Spleen (tissue), 11 donors: ENCODE results near the gene POLR3GL. TPM values are rescaled to one million over a fixed set of nuclear protein-coding genes. Genes with fewer than 3 reads are reported as not detected.
"Not testable (repeated sequence)": the region's sequence is repeated elsewhere in the genome, so short reads cannot be mapped to it uniquely, and the experiment has no call there.

ENCODE experiments used
- DNase-seq: peaks from one replicate; pipeline ENCODE4 v3.0.0-alpha.2; 2020
- H3K27ac ChIP-seq, 8 donors: fragments of 200-600 bp; sonication (generic) in 7 of 8; 1 replicate in 4 of 8; 2 replicates in 4 of 8; pipeline versions ENCODE4 v1.5.0 to v1.8.0; 2016 to 2021; ENCODE audit warnings: inconsistent platforms in 4 of 8, mild to moderate bottlenecking in 4 of 8, moderate library complexity in 1 of 8
- H3K27me3 ChIP-seq, 7 donors: fragments of 200-600 bp; sonication (generic) in 6 of 7; replicated peaks in 1 of 7; 1 replicate in 4 of 7; 2 replicates in 3 of 7; pipeline versions ENCODE4 v1.5.0 to v1.8.0; 2016 to 2021; ENCODE audit warnings: inconsistent platforms in 3 of 7, mild to moderate bottlenecking in 1 of 7
- H3K36me3 ChIP-seq, 6 donors: fragments of 200-600 bp; sonication (generic) in 5 of 6; 1 replicate in 4 of 6; 2 replicates in 2 of 6; pipeline versions ENCODE4 v1.5.0 to v1.8.0; 2016 to 2021; ENCODE audit warnings: inconsistent platforms in 2 of 6
- H3K4me1 ChIP-seq, 6 donors: fragments of 200-600 bp; sonication (generic) in 5 of 6; 1 replicate in 3 of 6; 2 replicates in 3 of 6; pipeline versions ENCODE4 v1.5.0 to v1.8.0; 2016 to 2021; ENCODE audit warnings: inconsistent platforms in 3 of 6
- H3K4me3 ChIP-seq, 8 donors: fragments of 200-600 bp; sonication (generic) in 7 of 8; 1 replicate in 4 of 8; 2 replicates in 4 of 8; pipeline versions ENCODE4 v1.5.0 to v1.8.0; 2016 to 2021; ENCODE audit warnings: inconsistent platforms in 4 of 8, mild to moderate bottlenecking in 4 of 8, moderate library complexity in 2 of 8
- H3K9me3 ChIP-seq, 8 donors: fragments of 200-600 bp; sonication (generic) in 7 of 8; 1 replicate in 4 of 8; 2 replicates in 4 of 8; pipeline versions ENCODE4 v1.5.0 to v1.8.0; 2016 to 2021; ENCODE audit warnings: inconsistent platforms in 4 of 8
- CTCF ChIP-seq, 11 experiments: fragments of 200-600 bp in 7 of 11; fragments of 450-650 bp in 4 of 11; sonication (generic) in 4 of 11; IDR thresholded peaks in 8 of 11; conservative IDR thresholded peaks in 3 of 11; 1 replicate in 7 of 11; 2 replicates in 4 of 11; pipeline versions ENCODE4 v1.4.0 to v1.8.0; 2016 to 2021; ENCODE audit warnings: antibody characterized with exemption in 11 of 11, inconsistent platforms in 4 of 11, mild to moderate bottlenecking in 1 of 11
- POLR2A ChIP-seq, 3 donors: fragments of 450-650 bp; IDR thresholded peaks; one replicate each; pipeline ENCODE4 v1.5.1; 2017; ENCODE audit warnings: antibody characterized with exemption in 3 of 3, mild to moderate bottlenecking in 1 of 3
- POLR2AphosphoS5 ChIP-seq, 3 donors: sonication (generic); formaldehyde crosslinking; IDR thresholded peaks; one replicate each; pipeline ENCODE4 v1.5.1; 2017; ENCODE audit warnings: antibody characterized with exemption in 3 of 3
- WGBS, 5 donors: extraction: QIAGEN DNeasy Blood & Tissue Kit in 3 of 5; methylation state at CpG; one replicate each; pipeline versions ENCODE4 v1.1.5 to v1.1.7; 2013 to 2018; 5-methylcytosine and 5-hydroxymethylcytosine counted together
- intact Hi-C: fragments of 100-400 bp; cut with DNase I; formaldehyde crosslinking; loops from one replicate; pipeline ENCODE4 v1.15.0; 2023; ENCODE audit warnings: low total_unique reads
- polyA plus RNA-seq, 3 donors: library from polyadenylated mRNA; stranded (reverse); fragments of 200-250 nt; gene quantifications; one replicate each; pipeline ENCODE4 v1.2.1, GENCODE V29; 2013
- total RNA-seq, 7 donors: library from RNA; depleted of rRNA in 3 of 7; stranded (reverse); fragments of >200 nt in 3 of 7; fragmentation: NEBNext Ultra II Directional in 4 of 7; extraction: Animal tissue kit (Norgen Biotek cat#: 25700) in 4 of 7; gene quantifications; one replicate each; pipeline versions ENCODE4 v1.1.0 to v1.2.1, GENCODE V29; 2016 to 2021
- donor health status: healthy with polysubstance abuse.
- donor health status: DM: no; HTN: no; CAD: no; lungs with moderate emphysema.
- donor health status: DM: no; HTN: no; CAD: no.
- donor health status: Bipolar disorder and iron deficiency.
- donor health status: healthy.
- donor health status: DM: no; HTN: no; CAD: no.
- donor health status: DM: yes; HTN: yes; CAD: no.

Gene POLR3GL
- total and polyA plus RNA-seq, 10 donors, result 22.1 to 69.2 (median 32.9) TPM

- intact Hi-C loops, H3K27me3 ChIP-seq, H3K9me3 ChIP-seq, DNase-seq: not testable (repeated sequence)
- Histone ChIP-seq H3K27ac (peak overlapping the region in 5 of 8 donors; percentile 33 to 79 (median 60)), H3K36me3 (peaks cover 0 to 50% (median 36%) of the 10 kb centered on the region in 6 donors), H3K4me1 (peaks cover 3 to 47% (median 26%) of the 10 kb centered on the region in 6 donors), H3K4me3 (peak overlapping the region in 1 of 8 donors; percentile 45)
- 7 to 19% (median 10%) methylated on average over 9 of the region's 9 CpGs for WGBS, 5 donors
- peak in 1 of 3 donors; percentile 47 for TF ChIP-seq POLR2AphosphoS5 (IDR thresholded peaks at IDR 0.05)
Observed at GRCh38 chr1:145932522-145933009, 31.9 kb upstream of the POLR3GL start.

- Histone ChIP-seq H3K27me3 (no peaks in the 10 kb centered on the region), H3K36me3 (peaks cover 0 to 75% (median 38%) of the 10 kb centered on the region in 6 donors), H3K27ac (no peak overlapping the region), H3K4me1 (peaks cover 0 to 34% (median 19%) of the 10 kb centered on the region in 6 donors), H3K9me3 (no peaks in the 10 kb centered on the region), H3K4me3 (no peak overlapping the region)
- TF ChIP-seq POLR2AphosphoS5 (IDR thresholded peaks at IDR 0.05) (no peak), POLR2A (IDR thresholded peaks at IDR 0.05) (no peak), CTCF (IDR thresholded peaks at IDR 0.05 in 8 of 11, conservative IDR thresholded peaks at IDR 0.05 in 3 of 11) (no peak)
- DNase-seq, result no peak
- intact Hi-C loops, result no loop called here
Observed at GRCh38 chr1:145935708-145936107, 28.8 kb upstream of the POLR3GL start.

GRCh38 chr1:145936247-145936646 is 28.2 kb upstream of the POLR3GL start:
- TF ChIP-seq POLR2AphosphoS5 (IDR thresholded peaks at IDR 0.05), result no peak
- TF ChIP-seq POLR2A (IDR thresholded peaks at IDR 0.05), result no peak
- no peak for TF ChIP-seq CTCF (IDR thresholded peaks at IDR 0.05 in 8 of 11, conservative IDR thresholded peaks at IDR 0.05 in 3 of 11)
- intact Hi-C loops, result no loop called here
- peak overlapping the region in 1 of 8 donors; percentile 11 for H3K27ac ChIP-seq
- no peak for DNase-seq
- H3K4me1 ChIP-seq, result peaks cover 0 to 34% (median 19%) of the 10 kb centered on the region in 6 donors
- 82 to 98% (median 93%) methylated on average over 8 of the region's 8 CpGs for WGBS, 5 donors
- H3K4me3 ChIP-seq, result no peak overlapping the region
- no peaks in the 10 kb centered on the region for H3K27me3 ChIP-seq
- H3K36me3 ChIP-seq, result peaks cover 0 to 81% (median 42%) of the 10 kb centered on the region in 6 donors
- H3K9me3 ChIP-seq, result no peaks in the 10 kb centered on the region

- Histone ChIP-seq H3K4me3 (no peak overlapping the region), H3K27me3 (no peaks in the 10 kb centered on the region), H3K36me3 (peaks cover 0 to 93% (median 48%) of the 10 kb centered on the region in 6 donors), H3K4me1 (peaks cover 0 to 25% (median 13%) of the 10 kb centered on the region in 6 donors), H3K9me3 (no peaks in the 10 kb centered on the region), H3K27ac (peak overlapping the region in 4 of 8 donors; percentile 10 to 35 (median 32))
- intact Hi-C loops, result no loop called here
- TF ChIP-seq CTCF (IDR thresholded peaks at IDR 0.05 in 8 of 11, conservative IDR thresholded peaks at IDR 0.05 in 3 of 11), result no peak
- TF ChIP-seq POLR2A (IDR thresholded peaks at IDR 0.05), result no peak
- TF ChIP-seq POLR2AphosphoS5 (IDR thresholded peaks at IDR 0.05), result no peak
- WGBS, 5 donors, result 62 to 95% (median 69%) methylated on average over 1 of the region's 1 CpG
- DNase-seq, result no peak
Observed at GRCh38 chr1:145937436-145937835, 27.1 kb upstream of the POLR3GL start.
